ENCODE results near the gene SLC36A3.

Gene SLC36A3

GRCh38 chr5:151298063-151298855 is 5.3 kb downstream of the SLC36A3 start:
- no peak for DNase-seq

GRCh38 chr5:151296974-151297373 is 6.6 kb downstream of the SLC36A3 start:
- no peak for DNase-seq

DNA sequence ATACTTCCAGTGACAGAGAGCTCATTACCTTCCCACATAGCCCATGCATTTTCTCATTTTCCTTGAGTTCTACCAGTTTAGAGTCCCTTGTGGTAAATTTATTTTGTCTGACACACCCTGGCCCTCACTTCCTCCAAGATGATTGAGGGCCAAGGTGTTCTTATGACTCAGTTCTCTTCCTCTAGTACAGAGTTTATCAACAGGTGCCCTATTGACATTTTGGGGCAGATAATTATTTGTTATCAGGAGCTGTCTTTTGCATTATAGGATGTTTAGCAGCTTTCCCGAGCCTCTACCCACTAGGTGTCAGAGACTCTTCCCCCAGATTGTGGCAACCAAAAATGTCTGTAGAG is 7.1 kb downstream of the SLC36A3 start:
- DNase-seq, result no peak

GRCh38 chr5:151295791-151296477 is 7.6 kb downstream of the SLC36A3 start:
- no peak for DNase-seq

GRCh38 chr5:151295138-151295537 is 8.4 kb downstream of the SLC36A3 start:
- no peak for DNase-seq

DNA sequence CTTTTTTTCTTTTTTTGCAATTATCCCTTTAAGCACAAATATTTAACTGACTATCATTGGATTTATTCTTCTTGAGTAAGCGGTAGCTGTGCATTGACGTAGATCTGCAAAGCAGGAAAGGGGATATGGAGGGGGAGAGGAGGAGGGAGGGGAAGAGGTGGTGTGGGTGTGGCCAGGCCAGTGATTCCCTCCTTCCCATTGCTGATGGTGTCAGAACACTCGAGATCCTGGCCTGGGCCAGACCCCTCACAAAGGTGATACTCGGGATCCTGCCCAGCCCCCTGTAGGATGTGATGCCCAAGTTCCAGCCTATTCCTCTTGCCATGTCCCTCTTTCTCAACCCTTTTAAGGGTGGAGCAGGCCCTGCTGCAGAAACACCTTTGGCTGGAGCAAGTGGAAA is 9.9 kb downstream of the SLC36A3 start:
- DNase-seq, result no peak

DNA sequence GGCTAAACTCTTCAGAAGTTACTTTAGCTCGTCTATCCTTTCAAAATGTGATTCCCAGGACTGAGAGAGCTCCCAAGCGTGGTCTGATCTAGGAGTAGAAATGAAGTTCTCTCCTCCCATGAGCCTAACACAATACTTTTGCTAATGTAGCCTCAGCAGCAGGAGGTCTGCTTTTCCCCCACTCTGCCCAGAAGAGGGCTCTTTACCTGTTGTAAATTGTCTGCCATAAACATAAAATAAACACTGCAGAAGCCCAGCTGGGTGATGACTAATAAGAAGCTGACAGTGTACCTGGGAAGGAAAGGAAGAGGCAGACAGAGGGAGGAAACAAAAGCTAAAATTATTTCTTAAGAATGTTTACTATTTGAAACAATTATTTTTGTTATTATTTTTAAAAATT is 15.4 kb downstream of the SLC36A3 start:
- no peak for DNase-seq

- no peak for DNase-seq
Measured at GRCh38 chr5:151286246-151286645, 17.3 kb downstream of the SLC36A3 start.

DNA sequence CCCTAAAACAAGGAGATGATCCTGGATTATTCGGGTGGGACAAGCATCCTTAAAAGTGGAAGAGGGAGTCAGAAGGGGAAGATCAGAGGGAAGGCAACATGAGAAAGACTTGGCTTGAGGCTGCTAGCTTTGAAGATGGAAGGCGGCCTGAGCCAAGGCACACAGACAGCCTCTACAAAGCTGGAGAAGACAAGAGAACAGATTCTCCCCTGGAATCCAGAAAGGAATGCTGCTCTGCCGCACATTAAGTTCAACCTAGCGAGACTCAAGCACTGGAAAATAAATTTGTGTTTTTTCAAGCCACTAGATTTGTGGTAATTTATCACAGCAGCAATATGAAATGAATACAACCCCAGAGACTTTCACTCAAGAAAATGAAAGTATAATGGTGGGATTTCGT is 17.9 kb downstream of the SLC36A3 start:
- DNase-seq, result no peak

DNA sequence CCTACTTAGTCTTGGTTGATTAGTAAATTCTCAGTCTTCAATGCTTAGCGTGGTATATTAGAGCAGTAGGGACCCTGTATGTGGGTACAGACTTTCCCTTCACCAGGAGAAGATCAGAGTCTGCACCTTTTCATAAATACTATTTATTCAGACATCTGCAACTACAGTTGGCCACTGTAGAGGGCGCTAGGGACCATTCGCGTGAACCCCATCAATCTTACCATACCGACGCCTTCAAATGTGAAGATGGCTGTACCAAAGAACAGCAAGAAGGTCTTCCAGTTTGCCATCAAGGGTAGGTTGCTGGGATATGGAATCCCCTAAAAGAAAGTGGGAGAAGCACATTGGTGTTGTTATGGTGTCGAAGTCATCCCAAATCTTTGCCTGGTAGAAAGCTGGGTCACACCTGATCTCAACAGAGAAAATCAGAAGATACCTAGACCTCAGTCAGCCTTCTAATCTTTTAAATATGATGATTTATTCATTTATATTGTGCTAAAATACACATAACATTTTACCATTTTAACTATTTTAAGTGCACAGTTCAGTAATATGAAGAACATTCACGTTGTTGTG is 19.1 kb downstream of the SLC36A3 start:
- no peak for DNase-seq

- no peak for DNase-seq
Measured at GRCh38 chr5:151283120-151283825, 20.3 kb downstream of the SLC36A3 start.

GRCh38 chr5:151281001-151281639 is 22.4 kb downstream of the SLC36A3 start:
- DNase-seq, result no peak

GRCh38 chr5:151280443-151280842 is 23.1 kb downstream of the SLC36A3 start:
- DNase-seq, result no peak

DNA sequence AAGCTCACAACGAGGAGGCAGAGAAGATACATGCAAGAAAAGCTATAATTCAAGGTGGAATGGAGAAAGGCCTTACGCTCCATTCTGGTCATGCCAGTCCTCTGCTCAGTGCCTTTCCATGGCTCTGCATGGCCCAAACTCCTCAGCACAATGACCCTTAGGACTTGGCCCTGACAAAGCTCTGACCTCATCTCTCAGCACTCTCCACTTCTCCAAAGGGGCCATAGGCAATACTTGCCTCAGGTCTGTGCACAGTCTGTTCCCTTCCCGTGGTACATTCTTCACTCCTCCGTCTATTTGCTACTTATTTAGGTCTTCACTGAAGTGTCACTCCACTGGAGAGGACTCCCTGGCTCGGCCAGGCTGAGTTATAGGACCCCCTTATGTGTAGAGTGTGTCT is 24.7 kb downstream of the SLC36A3 start:
- no peak for DNase-seq

DNA sequence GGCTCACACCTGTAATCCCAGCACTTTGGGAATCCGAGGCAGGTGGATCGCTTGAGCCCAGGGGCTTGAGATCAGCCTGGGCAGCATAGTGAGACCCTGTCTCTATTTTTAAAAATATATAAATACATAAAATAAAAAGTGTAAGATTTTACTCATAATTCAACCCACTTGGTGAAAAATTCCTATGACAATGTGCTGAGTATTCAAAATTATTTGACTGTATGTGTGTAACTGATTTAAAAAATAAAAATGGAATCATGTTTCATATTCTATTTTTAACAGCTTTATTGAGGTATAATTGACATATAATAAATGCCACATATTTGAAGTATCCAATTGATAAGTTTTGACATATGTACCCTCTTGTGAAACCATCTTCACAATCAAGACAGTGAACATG is 27.8 kb downstream of the SLC36A3 start:
- no peak for DNase-seq

DNA sequence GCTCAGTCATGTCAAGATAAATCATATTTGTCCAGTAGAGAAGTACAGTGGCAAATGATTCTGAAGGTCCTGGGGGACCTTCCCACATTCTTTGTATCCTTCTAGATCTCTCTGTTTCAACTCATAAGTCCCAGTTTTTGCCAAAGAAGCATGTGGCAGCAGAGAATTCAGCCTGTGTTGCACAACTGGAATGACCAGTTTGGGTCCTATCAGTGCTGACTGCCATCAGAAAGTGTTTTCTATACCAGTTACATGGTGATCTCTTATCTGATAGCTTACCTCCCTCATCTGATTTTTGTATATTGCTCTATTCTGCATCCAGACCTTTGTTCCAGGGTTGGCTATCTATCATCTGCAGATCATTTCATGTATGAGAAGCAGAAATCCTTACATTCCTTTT is 28.9 kb downstream of the SLC36A3 start:
- no peak for DNase-seq

DNA sequence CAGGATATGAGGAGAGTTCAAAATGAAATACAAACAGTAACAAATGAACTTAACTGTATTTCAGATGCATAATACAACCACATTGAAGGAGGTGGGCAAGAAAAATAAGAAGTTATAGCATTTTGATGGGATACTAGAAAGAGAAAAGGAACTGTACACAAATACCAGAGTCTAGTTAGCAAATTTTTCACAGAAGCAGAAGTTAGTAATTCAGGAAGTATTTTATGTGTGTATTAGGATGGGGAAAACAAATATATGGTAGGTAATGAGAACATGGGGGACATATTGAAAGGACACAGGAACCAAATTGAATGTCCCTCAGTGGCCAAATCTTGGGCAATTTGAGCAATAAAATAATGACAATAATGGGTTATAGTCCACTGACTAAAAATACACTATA is 32.2 kb downstream of the SLC36A3 start:
- no peak for DNase-seq

DNA sequence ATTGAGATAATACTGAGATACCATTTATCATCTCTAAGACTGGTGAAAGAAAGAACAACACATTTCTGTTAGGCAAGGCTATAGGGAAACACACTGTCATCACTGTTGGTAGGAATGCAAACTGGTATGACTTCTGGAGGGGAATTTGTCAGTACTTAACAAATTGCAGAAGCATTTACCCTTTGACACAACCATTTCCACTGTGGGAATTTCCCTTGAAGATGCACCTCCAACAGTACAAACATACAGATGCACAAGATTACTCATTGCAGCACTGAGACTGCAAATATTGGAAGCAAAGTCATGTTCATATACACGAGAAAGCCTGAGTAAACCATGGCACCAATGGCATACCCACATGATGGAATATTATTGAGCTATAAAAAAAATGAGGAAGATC is 33.0 kb downstream of the SLC36A3 start:
- no peak for DNase-seq

GRCh38 chr5:151267491-151268260 is 35.9 kb downstream of the SLC36A3 start:
- DNase-seq, result no peak

GRCh38 chr5:151264113-151264512 is 39.5 kb downstream of the SLC36A3 start:
- no peak for DNase-seq

- DNase-seq, result no peak
Measured at GRCh38 chr5:151262532-151262931, 41.0 kb downstream of the SLC36A3 start.

GRCh38 chr5:151259931-151260330 is 43.6 kb downstream of the SLC36A3 start:
- DNase-seq, result no peak

Measured in central memory CD4-positive, alpha-beta T cell (primary cell).